Middle frontal gyrus (tissue), 1 donor: ENCODE measurements around the gene COL9A1.
A peak's percentile ranks its signal among the peaks of the same experiment; 100 is the strongest.
"Not testable (repeated sequence)": the region's sequence is repeated elsewhere in the genome, so short reads cannot be mapped to it uniquely, and the experiment has no call there.

ENCODE experiments used
- DNase-seq: peaks from one replicate; pipeline ENCODE4 v3.0.0-alpha.2; 2015; ENCODE audit warnings: low spot score; ENCODE audit errors: extremely low spot score

Gene COL9A1

GRCh38 chr6:70303034-70303525, at the start of gene COL9A1:
TSS of gene COL9A1 (minus strand) at chr6:70303084. CDS start at chr6:70302924, 160 bp downstream.
- no peak for DNase-seq

GRCh38 chr6:70351461-70351860, 48.6 kb upstream of the COL9A1 start:
- no peak for DNase-seq

GRCh38 chr6:70345619-70346018, 42.7 kb upstream of the COL9A1 start:
- DNase-seq = no peak

- no peak for DNase-seq
These were observed 40.4 kb upstream of the COL9A1 start for GRCh38 chr6:70343313-70343712.

- not testable (repeated sequence) for DNase-seq
These were observed 36.9 kb upstream of the COL9A1 start for GRCh38 chr6:70339810-70340209.

- no peak for DNase-seq
These were observed 35.9 kb upstream of the COL9A1 start for GRCh38 chr6:70338775-70339174.

- no peak for DNase-seq
These were observed 34.8 kb upstream of the COL9A1 start for GRCh38 chr6:70337743-70338105.

- no peak for DNase-seq
These were observed 34.3 kb upstream of the COL9A1 start for GRCh38 chr6:70336996-70337742.

- DNase-seq = no peak
These were observed 24.2 kb upstream of the COL9A1 start for GRCh38 chr6:70327036-70327435.

GRCh38 chr6:70325009-70325408, 22.1 kb upstream of the COL9A1 start:
- no peak for DNase-seq

- not testable (repeated sequence) for DNase-seq
These were observed 14.9 kb upstream of the COL9A1 start for GRCh38 chr6:70317799-70318198.

GRCh38 chr6:70315079-70315751, 12.3 kb upstream of the COL9A1 start:
- no peak for DNase-seq

GRCh38 chr6:70314296-70314695, 11.4 kb upstream of the COL9A1 start:
- DNase-seq = no peak

- no peak for DNase-seq
These were observed 9.4 kb upstream of the COL9A1 start for GRCh38 chr6:70312165-70312745.

GRCh38 chr6:70310063-70310694, 7.3 kb upstream of the COL9A1 start:
- peak; percentile 49 for DNase-seq

- no peak for DNase-seq
These were observed 6.4 kb upstream of the COL9A1 start for GRCh38 chr6:70309243-70309642.

- DNase-seq = not testable (repeated sequence)
These were observed 5.3 kb upstream of the COL9A1 start for GRCh38 chr6:70308142-70308541.

- DNase-seq = no peak
These were observed 4.1 kb upstream of the COL9A1 start for GRCh38 chr6:70307008-70307407.

GRCh38 chr6:70304616-70305015, 1.7 kb upstream of the COL9A1 start:
- DNase-seq = no peak

GRCh38 chr6:70299456-70299855, 3.4 kb downstream of the COL9A1 start:
- DNase-seq = no peak

- DNase-seq = no peak
These were observed 4.8 kb downstream of the COL9A1 start for GRCh38 chr6:70298068-70298467.

GRCh38 chr6:70292193-70292592, 10.7 kb downstream of the COL9A1 start:
- DNase-seq = no peak
